Ovary (tissue), 9 donors: Measurements from ENCODE around the gene FOXRED1. TPM values are rescaled to one million over a fixed set of nuclear protein-coding genes. Genes with fewer than 3 reads are reported as not detected.
"Not testable (repeated sequence)": the region's sequence is repeated elsewhere in the genome, so short reads cannot be mapped to it uniquely, and the experiment has no call there.

ENCODE experiments used
- DNase-seq, 5 donors: peaks; one replicate each; pipeline ENCODE4 v3.0.0-alpha.2; 2019 to 2020
- H3K27ac ChIP-seq, 2 donors: fragments of 200-600 bp; one replicate each; pipeline versions ENCODE4 v1.5.1 to v1.8.0; 2019 to 2022
- H3K27me3 ChIP-seq: fragments of 200-600 bp; one replicate; pipeline ENCODE4 v1.8.0; 2022
- H3K36me3 ChIP-seq: fragments of 200-600 bp; sonication (generic); one replicate; pipeline ENCODE4 v1.5.1; 2019
- H3K4me1 ChIP-seq: one replicate; pipeline ENCODE4 v1.8.1; 2013; ENCODE audit warnings: mild to moderate bottlenecking, moderate library complexity; ENCODE audit not compliant: insufficient read depth
- H3K4me3 ChIP-seq: fragments of 200-600 bp; sonication (generic); one replicate; pipeline ENCODE4 v1.5.1; 2017
- H3K9me3 ChIP-seq, 2 donors: fragments of 200-600 bp in 1 of 2; sonication (generic) in 1 of 2; one replicate each; pipeline versions ENCODE4 v1.5.1 to v1.8.1; 2013 to 2019; ENCODE audit warnings: mild to moderate bottlenecking in 1 of 2, moderate library complexity in 1 of 2
- CTCF ChIP-seq, 3 donors: fragments of 450-650 bp in 2 of 3; fragments of 200-600 bp in 1 of 3; IDR thresholded peaks; one replicate each; pipeline versions ENCODE4 v1.5.1 to v1.8.0; 2016 to 2022; ENCODE audit warnings: antibody characterized with exemption in 3 of 3, mild to moderate bottlenecking in 1 of 3
- EP300 ChIP-seq: sonication (generic); formaldehyde crosslinking; IDR thresholded peaks from one replicate; pipeline ENCODE4 v1.6.1; 2017; ENCODE audit warnings: antibody characterized with exemption
- POLR2A ChIP-seq: fragments of 450-650 bp; IDR thresholded peaks from one replicate; pipeline ENCODE4 v1.6.1; 2017; ENCODE audit warnings: antibody characterized with exemption, mild to moderate bottlenecking, moderate library complexity
- WGBS, 3 donors: extraction: QIAGEN DNeasy Blood & Tissue Kit in 1 of 3; methylation state at CpG; one replicate each; pipeline versions ENCODE4 v1.1.5 to v1.1.7; 2013 to 2017; 5-methylcytosine and 5-hydroxymethylcytosine counted together
- intact Hi-C, 4 donors: fragments of 100-400 bp; cut with DNase I; formaldehyde crosslinking; loops; one replicate each; pipeline versions ENCODE4 v1.11.0 to v1.15.1; 2022 to 2023
- polyA plus RNA-seq, 2 donors: library from polyadenylated mRNA; stranded (reverse); fragments of 200-250 nt in 1 of 2; fragments of 350-450 nt in 1 of 2; fragmentation: Illumina TruSeq in 1 of 2; extraction: RNeasy Lipid Tissue Mini Kit (QIAGEN cat#74804) in 1 of 2; gene quantifications; one replicate each; pipeline ENCODE4 v1.2.3, GENCODE V29; 2013 to 2014
- total RNA-seq, 7 donors: library from RNA; depleted of rRNA in 2 of 7; stranded (reverse); fragments of >200 nt in 2 of 7; fragmentation: NEBNext Ultra II Directional in 3 of 7; extraction: Animal tissue kit (Norgen Biotek cat#: 25700) in 3 of 7; gene quantifications; one replicate each; pipeline versions ENCODE4 v1.1.0 to v1.2.4, GENCODE V29; 2016 to 2023
- donor health status: DM: no; HTN: no; CAD: no; lungs with moderate emphysema.
- donor health status: DM: no; HTN: no; CAD: no.
- donor health status: Bipolar disorder and iron deficiency.
- donor health status: DM: yes; HTN: yes; CAD: no.
- donor health status: DM: no; HTN: no; CAD: no.
- donor health status: DM: yes; HTN: yes; CAD: no.

FOXRED1 gene
- total and polyA plus RNA-seq, 9 donors = 10.3 to 24.8 (median 17.3) TPM

- Histone ChIP-seq H3K4me3 (no peak overlapping the region), H3K27me3 (no peaks in the 10 kb centered on the region), H3K9me3 (no peaks in the 10 kb centered on the region), H3K27ac (no peak overlapping the region), H3K36me3 (no peaks in the 10 kb centered on the region), H3K4me1 (no peaks in the 10 kb centered on the region)
- no peak for DNase-seq
- WGBS, 3 donors = 80 to 98% (median 96%) methylated on average over 4 of the region's 4 CpGs
- intact Hi-C loops = no loop called here
- TF ChIP-seq CTCF (IDR thresholded peaks at IDR 0.05) (no peak), EP300 (no peak), POLR2A (no peak)
Measured at GRCh38 chr11:126233391-126233790, 35.6 kb upstream of the FOXRED1 start.

GRCh38 chr11:126246636-126247035 is 22.3 kb upstream of the FOXRED1 start:
- H3K27me3 ChIP-seq = no peaks in the 10 kb centered on the region
- H3K4me1 ChIP-seq = peaks cover 2% of the 10 kb centered on the region
- H3K27ac ChIP-seq = no peak overlapping the region
- H3K4me3 ChIP-seq = no peak overlapping the region
- no peaks in the 10 kb centered on the region for H3K9me3 ChIP-seq
- intact Hi-C loops = no loop called here
- H3K36me3 ChIP-seq = no peaks in the 10 kb centered on the region
- TF ChIP-seq EP300 (no peak), CTCF (IDR thresholded peaks at IDR 0.05) (no peak), POLR2A (no peak)
- no peak for DNase-seq
- WGBS, 3 donors = 12 to 43% (median 14%) methylated on average over 2 of the region's 2 CpGs

- intact Hi-C loops = no loop called here
- WGBS, 3 donors = 81 to 83% (median 82%) methylated on average over 4 of the region's 4 CpGs
- H3K9me3 ChIP-seq = no peaks in the 10 kb centered on the region
Measured at GRCh38 chr11:126253265-126253664, 15.7 kb upstream of the FOXRED1 start.

DNA sequence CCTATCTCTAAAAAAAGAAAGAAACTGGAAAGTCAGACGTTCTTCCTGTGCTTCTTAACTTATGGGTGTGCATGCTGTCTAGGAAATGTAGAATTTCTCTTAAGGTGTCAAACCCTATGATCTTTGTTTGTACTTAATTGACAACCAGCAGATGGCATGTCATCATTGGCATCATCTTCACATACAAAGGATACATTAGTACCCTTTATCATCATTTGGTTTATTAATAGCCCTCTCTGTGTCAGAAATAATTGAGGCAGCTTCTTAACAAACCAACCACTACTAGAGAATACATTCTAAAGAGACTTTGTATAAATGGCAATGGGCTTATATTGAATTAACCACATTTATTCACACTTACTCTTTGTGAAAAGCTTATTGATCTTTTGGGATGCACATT is 14.1 kb upstream of the FOXRED1 start:
- Histone ChIP-seq H3K36me3 (no peaks in the 10 kb centered on the region), H3K4me1 (no peaks in the 10 kb centered on the region), H3K27ac (no peak overlapping the region), H3K27me3 (no peaks in the 10 kb centered on the region), H3K4me3 (no peak overlapping the region), H3K9me3 (no peaks in the 10 kb centered on the region)
- TF ChIP-seq POLR2A = no peak
- TF ChIP-seq CTCF (IDR thresholded peaks at IDR 0.05) = no peak
- no peak for TF ChIP-seq EP300
- intact Hi-C loops = no loop called here
- DNase-seq = no peak
- WGBS, 3 donors = 55 to 70% (median 64%) methylated on average over 1 of the region's 1 CpG

More at GRCh38 chr11:126253265-126253664, 15.7 kb upstream of the FOXRED1 start:
- Histone ChIP-seq H3K27me3 (no peaks in the 10 kb centered on the region), H3K27ac (no peak overlapping the region), H3K4me3 (no peak overlapping the region), H3K4me1 (no peaks in the 10 kb centered on the region), H3K36me3 (no peaks in the 10 kb centered on the region)
- DNase-seq = no peak
- TF ChIP-seq EP300 (no peak), CTCF (IDR thresholded peaks at IDR 0.05) (no peak), POLR2A (no peak)

DNA sequence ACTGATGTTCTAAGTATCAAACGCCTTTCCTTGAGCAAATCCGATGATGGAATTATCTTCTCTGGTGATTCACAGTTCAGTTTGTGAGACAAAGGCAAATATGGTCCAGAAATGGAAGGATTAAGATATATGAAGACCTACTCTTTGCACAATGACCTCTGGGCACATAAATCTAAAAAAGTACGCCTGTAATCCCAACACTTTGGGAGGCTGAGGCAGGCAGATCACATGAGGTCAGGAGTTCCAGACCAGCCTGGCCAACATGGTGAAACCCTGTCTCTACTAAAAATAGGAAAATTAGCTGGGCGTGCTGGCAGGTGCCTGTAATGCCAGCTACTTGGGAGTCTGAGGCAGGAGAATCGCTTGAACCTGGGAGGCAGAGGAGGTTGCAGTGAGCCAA is 13.4 kb upstream of the FOXRED1 start:
- intact Hi-C loops, H3K4me3 ChIP-seq, DNase-seq, H3K9me3 ChIP-seq, H3K4me1 ChIP-seq, H3K27me3 ChIP-seq, H3K27ac ChIP-seq, H3K36me3 ChIP-seq: not testable (repeated sequence)
- WGBS, 3 donors = 90 to 91% (median 91%) methylated on average over 5 of the region's 5 CpGs
